Gastrocnemius medialis (tissue), 4 donors: ENCODE data around the gene RNF26. TPM values are rescaled to one million over a fixed set of nuclear protein-coding genes. Genes with fewer than 3 reads are reported as not detected.
A peak's percentile ranks its signal among the peaks of the same experiment; 100 is the strongest.

Experiments used
- ATAC-seq, 2 donors: fragments of 150-250 bp; one replicate each; pipeline ENCODE4 v1.9.1; 2016
- DNase-seq, 2 donors: peaks; one replicate each; pipeline ENCODE4 v3.0.0-alpha.2; 2019
- H3K27ac ChIP-seq, 4 donors: fragments of 200-600 bp; sonication (generic); 1 replicate in 1 of 4; 2 replicates in 3 of 4; pipeline ENCODE4 v1.5.1; 2016 to 2018; ENCODE audit warnings: mild to moderate bottlenecking in 2 of 4, moderate library complexity in 1 of 4
- H3K27me3 ChIP-seq, 3 donors: fragments of 200-600 bp; sonication (generic) in 2 of 3; 1 replicate in 1 of 3; 2 replicates in 2 of 3; pipeline versions ENCODE4 v1.5.1 to v1.6.0; 2016 to 2019; ENCODE audit warnings: mild to moderate bottlenecking in 1 of 3, moderate library complexity in 1 of 3
- H3K36me3 ChIP-seq, 2 donors: fragments of 200-600 bp; sonication (generic) in 1 of 2; one replicate each; pipeline ENCODE4 v1.5.1; 2017 to 2018
- H3K4me1 ChIP-seq, 2 donors: fragments of 200-600 bp; sonication (generic) in 1 of 2; one replicate each; pipeline ENCODE4 v1.5.1; 2016 to 2017; ENCODE audit warnings: mild to moderate bottlenecking in 2 of 2
- H3K4me3 ChIP-seq, 4 donors: fragments of 200-600 bp; sonication (generic) in 3 of 4; 1 replicate in 1 of 4; 2 replicates in 3 of 4; pipeline ENCODE4 v1.5.1; 2016 to 2019; ENCODE audit warnings: mild to moderate bottlenecking in 2 of 4
- H3K9me3 ChIP-seq, 3 donors: fragments of 200-600 bp; sonication (generic) in 2 of 3; 1 replicate in 1 of 3; 2 replicates in 2 of 3; pipeline ENCODE4 v1.5.1; 2016 to 2019
- CTCF ChIP-seq, 5 experiments: fragments of 450-650 bp in 3 of 5; fragments of 200-600 bp in 2 of 5; sonication (generic) in 2 of 5; IDR thresholded peaks in 4 of 5; conservative IDR thresholded peaks in 1 of 5; 1 replicate in 4 of 5; 2 replicates in 1 of 5; pipeline ENCODE4 v1.5.1; 2016 to 2019; ENCODE audit warnings: antibody characterized with exemption in 5 of 5, mild to moderate bottlenecking in 3 of 5, moderate library complexity in 3 of 5
- POLR2A ChIP-seq, 2 donors: fragments of 450-650 bp; IDR thresholded peaks; one replicate each; pipeline ENCODE4 v1.6.1; 2017; ENCODE audit warnings: antibody characterized with exemption in 2 of 2, mild to moderate bottlenecking in 2 of 2, moderate library complexity in 2 of 2
- in situ Hi-C, 4 donors: fragments of 200-750 bp; cut with MboI; loops; one replicate each; pipeline versions ENCODE4 v1.15.0 to v1.8.0; 2017; ENCODE audit warnings: low sequenced_read_pairs in 4 of 4
- intact Hi-C: fragments of 100-400 bp; cut with DNase I; formaldehyde crosslinking; loops from one replicate; pipeline ENCODE4 v1.15.1; 2023; ENCODE audit warnings: low total_unique reads
- total RNA-seq, 4 donors: library from RNA; depleted of rRNA; stranded (reverse); fragments of >200 nt; gene quantifications; one replicate each; pipeline versions ENCODE4 v1.1.0 to v1.2.3, GENCODE V29; 2016

RNF26 gene
- total RNA-seq, 4 donors from 2014 or later: 3.8 to 5.1 (median 4.7) TPM

DNA sequence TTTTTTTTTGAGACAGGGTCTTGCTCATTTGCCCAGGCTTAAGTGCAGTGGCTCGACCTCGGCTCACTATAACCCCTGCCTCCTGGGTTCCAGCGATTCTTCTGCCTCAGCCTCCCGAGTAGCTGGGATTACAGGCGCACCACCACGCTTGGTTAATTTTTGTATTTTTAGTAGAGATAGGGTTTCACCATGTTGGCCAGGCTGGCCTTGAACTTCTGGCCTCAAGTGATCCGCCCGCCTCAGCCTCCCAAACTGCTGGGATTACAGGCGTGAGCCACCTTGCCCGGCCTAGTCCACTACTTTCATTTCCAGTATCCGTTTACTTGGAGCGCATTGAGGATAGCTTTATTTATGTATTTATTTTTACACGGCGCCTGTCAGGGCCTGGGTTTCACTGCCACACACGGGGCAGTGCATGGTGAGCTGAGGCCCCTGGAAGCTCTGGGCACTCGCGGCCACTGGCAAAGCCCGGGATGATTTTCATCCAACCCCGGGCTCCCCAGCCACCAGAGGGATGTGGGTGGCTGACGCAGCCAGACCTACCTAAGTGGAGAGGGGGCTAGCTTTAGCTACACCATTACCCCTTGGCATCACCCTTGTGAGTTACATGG is 11.3 kb upstream of the RNF26 start:
- TF ChIP-seq POLR2A (IDR thresholded peaks at IDR 0.05): no peak
- TF ChIP-seq CTCF (IDR thresholded peaks at IDR 0.05 in 4 of 5, conservative IDR thresholded peaks at IDR 0.05 in 1 of 5): no peak
- peaks cover 11 to 26% of the 10 kb centered on the region in 2 donors for H3K4me1 ChIP-seq
- ATAC-seq (no peak), DNase-seq (no peak)
- H3K36me3 ChIP-seq: no peaks in the 10 kb centered on the region
- intact Hi-C loops (loop anchor here (1.0 kb wide), 1 partner anchor 118 kb away; no protein-coding TSS in a partner anchor), in situ Hi-C loops (loop anchor here in 2 of 4 donors (10.0 kb wide), 2 partner anchors 118 to 128 kb away; partner anchors contain the start of gene CBL (in 1 of the 2))
- peak overlapping the region in 3 of 4 donors; percentile 85 for H3K27ac ChIP-seq
- H3K4me3 ChIP-seq: no peak overlapping the region
- no peaks in the 10 kb centered on the region for H3K9me3 ChIP-seq
- H3K27me3 ChIP-seq: peaks cover 0 to 10% (median 0%) of the 10 kb centered on the region in 3 donors

DNA sequence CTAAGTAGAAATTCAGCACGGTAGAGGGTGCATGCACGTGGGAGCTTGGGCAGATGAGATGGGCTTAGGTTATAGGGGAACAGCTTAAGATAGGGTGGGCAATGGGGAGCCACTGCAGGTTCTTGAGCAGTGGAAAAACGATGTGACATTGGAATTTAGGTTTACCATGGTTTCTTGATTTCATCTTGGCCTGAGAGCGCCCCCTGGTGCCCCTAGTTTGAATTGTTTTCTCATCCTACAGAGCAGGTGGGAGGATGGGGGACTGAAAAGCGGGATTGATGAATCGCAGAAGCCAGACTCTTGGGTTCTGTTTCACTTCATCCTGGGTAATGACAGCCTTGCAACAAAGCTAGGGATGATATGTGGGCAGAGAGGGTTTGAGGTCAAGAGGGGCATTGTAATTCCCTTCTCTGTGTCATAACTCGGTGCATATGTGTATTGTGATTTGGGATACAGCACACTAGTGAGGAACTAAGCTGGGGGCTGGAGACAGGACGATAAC is 10.7 kb upstream of the RNF26 start:
- Histone ChIP-seq H3K27me3 (peaks cover 0 to 10% (median 0%) of the 10 kb centered on the region in 3 donors), H3K36me3 (no peaks in the 10 kb centered on the region), H3K27ac (peak overlapping the region in 1 of 4 donors; percentile 85), H3K4me3 (no peak overlapping the region), H3K4me1 (peaks cover 8 to 20% of the 10 kb centered on the region in 2 donors), H3K9me3 (no peaks in the 10 kb centered on the region)
- peak; percentile 21 to 50 for ATAC-seq
- DNase-seq: peak in 1 of 2 donors; percentile 65
- in situ Hi-C loops: loop anchor here in 2 of 4 donors (10.0 kb wide), 2 partner anchors 119 to 129 kb away; partner anchors contain the start of gene CBL (in 1 of the 2)
- intact Hi-C loops: loop anchor here (1.0 kb wide), 1 partner anchor 118 kb away; no protein-coding TSS in a partner anchor
- TF ChIP-seq CTCF (IDR thresholded peaks at IDR 0.05 in 4 of 5, conservative IDR thresholded peaks at IDR 0.05 in 1 of 5): peak; percentile 64 to 86 (median 81)
- TF ChIP-seq POLR2A (IDR thresholded peaks at IDR 0.05): no peak

DNA sequence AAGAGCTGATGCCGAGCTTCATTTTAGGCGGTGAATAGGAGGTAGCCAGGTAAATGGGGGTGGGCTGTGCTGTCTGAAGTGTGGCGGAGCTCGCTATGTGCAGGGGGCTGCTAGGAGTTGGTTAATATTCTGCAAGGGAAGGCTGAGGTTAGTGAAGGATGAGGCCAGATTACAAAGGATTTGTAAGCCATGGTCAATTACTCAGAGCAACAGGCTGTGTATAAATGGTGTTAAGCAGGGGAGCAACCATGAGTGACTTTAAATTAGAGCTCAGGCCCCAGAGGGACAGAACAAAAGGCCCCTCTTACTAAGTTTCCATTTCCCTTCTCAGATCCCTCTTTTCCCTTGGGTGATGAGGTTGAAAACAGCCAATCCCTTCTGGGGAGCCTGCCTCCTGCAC is 10.1 kb upstream of the RNF26 start:
- in situ Hi-C loops (loop anchor here in 2 of 4 donors (10.0 kb wide), 2 partner anchors 119 to 129 kb away; partner anchors contain the start of gene CBL (in 1 of the 2)), intact Hi-C loops (no loop called here)
- H3K27me3 ChIP-seq: peaks cover 0 to 10% (median 0%) of the 10 kb centered on the region in 3 donors
- ATAC-seq (no peak), DNase-seq (no peak)
- TF ChIP-seq POLR2A (IDR thresholded peaks at IDR 0.05): no peak
- no peak for TF ChIP-seq CTCF (IDR thresholded peaks at IDR 0.05 in 4 of 5, conservative IDR thresholded peaks at IDR 0.05 in 1 of 5)
- H3K36me3 ChIP-seq: no peaks in the 10 kb centered on the region
- H3K9me3 ChIP-seq: no peaks in the 10 kb centered on the region
- H3K4me1 ChIP-seq: peaks cover 8 to 17% of the 10 kb centered on the region in 2 donors
- no peak overlapping the region for H3K4me3 ChIP-seq
- H3K27ac ChIP-seq: no peak overlapping the region

DNA sequence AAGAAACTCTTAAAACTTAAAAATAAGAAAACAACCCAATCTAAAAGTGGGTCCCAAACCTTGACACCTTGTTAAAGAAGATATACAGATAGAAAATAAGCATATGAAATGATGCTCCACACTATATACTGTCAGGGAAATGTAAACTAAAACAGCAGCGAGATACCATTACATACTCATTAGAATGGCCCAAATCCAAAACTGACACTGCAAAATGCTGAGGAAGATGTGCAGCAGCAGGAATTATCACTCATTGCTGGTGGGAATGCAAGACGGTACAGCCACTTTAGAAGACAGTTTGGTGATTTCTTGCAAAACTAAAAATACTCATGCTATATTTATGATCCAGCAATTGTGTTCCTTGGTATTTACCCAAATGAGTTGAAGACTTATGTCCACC is 5.0 kb upstream of the RNF26 start:
- ATAC-seq (no peak), DNase-seq (no peak)
- TF ChIP-seq CTCF (IDR thresholded peaks at IDR 0.05 in 4 of 5, conservative IDR thresholded peaks at IDR 0.05 in 1 of 5): no peak
- TF ChIP-seq POLR2A (IDR thresholded peaks at IDR 0.05): no peak
- Histone ChIP-seq H3K4me1 (no peaks in the 10 kb centered on the region), H3K4me3 (no peak overlapping the region), H3K9me3 (no peaks in the 10 kb centered on the region), H3K27ac (no peak overlapping the region), H3K27me3 (no peaks in the 10 kb centered on the region), H3K36me3 (no peaks in the 10 kb centered on the region)
- intact Hi-C loops: no loop called here
- in situ Hi-C loops: loop anchor here in 2 of 4 donors (10.0 kb wide), 2 partner anchors 125 to 135 kb away; partner anchors contain the start of gene CBL (in 1 of the 2)
